ENCODE measurements around the gene SND1. TPM values are rescaled to one million over a fixed set of nuclear protein-coding genes. Genes with fewer than 3 reads are reported as not detected.

SND1 gene
- total RNA-seq, 3 donors from 2014 or later = 83.5 to 131 (median 120) TPM

GRCh38 chr7:127781081-127781480 is 129.1 kb downstream of the SND1 start:
- Histone ChIP-seq H3K27ac (no peak overlapping the region), H3K4me3 (no peak overlapping the region), H3K36me3 (no peaks in the 10 kb centered on the region), H3K27me3 (no peaks in the 10 kb centered on the region), H3K4me1 (no peaks in the 10 kb centered on the region), H3K9me3 (no peaks in the 10 kb centered on the region)
- intact Hi-C loops (cut with DNase I; ENCODE audit: low total_unique reads) = no loop called here
- TF ChIP-seq, protein P1, sequence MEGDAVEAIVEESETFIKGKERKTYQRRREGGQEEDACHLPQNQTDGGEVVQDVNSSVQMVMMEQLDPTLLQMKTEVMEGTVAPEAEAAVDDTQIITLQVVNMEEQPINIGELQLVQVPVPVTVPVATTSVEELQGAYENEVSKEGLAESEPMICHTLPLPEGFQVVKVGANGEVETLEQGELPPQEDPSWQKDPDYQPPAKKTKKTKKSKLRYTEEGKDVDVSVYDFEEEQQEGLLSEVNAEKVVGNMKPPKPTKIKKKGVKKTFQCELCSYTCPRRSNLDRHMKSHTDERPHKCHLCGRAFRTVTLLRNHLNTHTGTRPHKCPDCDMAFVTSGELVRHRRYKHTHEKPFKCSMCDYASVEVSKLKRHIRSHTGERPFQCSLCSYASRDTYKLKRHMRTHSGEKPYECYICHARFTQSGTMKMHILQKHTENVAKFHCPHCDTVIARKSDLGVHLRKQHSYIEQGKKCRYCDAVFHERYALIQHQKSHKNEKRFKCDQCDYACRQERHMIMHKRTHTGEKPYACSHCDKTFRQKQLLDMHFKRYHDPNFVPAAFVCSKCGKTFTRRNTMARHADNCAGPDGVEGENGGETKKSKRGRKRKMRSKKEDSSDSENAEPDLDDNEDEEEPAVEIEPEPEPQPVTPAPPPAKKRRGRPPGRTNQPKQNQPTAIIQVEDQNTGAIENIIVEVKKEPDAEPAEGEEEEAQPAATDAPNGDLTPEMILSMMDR (IDR thresholded peaks at IDR 0.05) = no peak
- no peak for DNase-seq (ENCODE audit: low spot score in 2 of 2)

DNA sequence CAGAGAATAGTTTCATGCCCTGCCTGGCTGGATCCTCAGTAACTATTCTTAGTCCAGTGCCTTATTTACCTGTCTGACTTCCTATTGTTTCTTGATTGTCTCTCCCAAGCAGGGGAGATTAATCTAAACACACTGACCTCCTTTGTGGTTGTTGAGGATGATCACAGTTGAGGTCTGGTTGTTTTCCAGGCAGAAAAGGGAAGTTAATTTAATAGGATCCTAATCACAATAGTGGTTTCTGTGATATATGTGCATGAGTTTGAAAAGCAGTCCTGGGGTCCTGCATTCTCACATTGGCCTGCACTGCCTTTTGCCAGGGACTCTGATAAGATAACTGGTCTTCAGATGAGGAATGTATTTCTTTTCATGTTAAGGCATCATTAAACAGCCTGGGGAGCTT is 130.1 kb downstream of the SND1 start:
- TF ChIP-seq, protein P1 (IDR thresholded peaks at IDR 0.05) = no peak
- TF ChIP-seq POLR2AphosphoS5 (IDR thresholded peaks at IDR 0.05) (no peak), POLR2A (IDR thresholded peaks at IDR 0.05) (no peak)
- intact Hi-C loops (cut with DNase I; ENCODE audit: low total_unique reads) = no loop called here
- no peak overlapping the region for H3K27ac ChIP-seq
- H3K36me3 ChIP-seq = no peaks in the 10 kb centered on the region
- no peaks in the 10 kb centered on the region for H3K27me3 ChIP-seq
- DNase-seq (ENCODE audit: low spot score in 2 of 2) = no peak
- no peak overlapping the region for H3K4me3 ChIP-seq
- H3K4me1 ChIP-seq = no peaks in the 10 kb centered on the region
- H3K9me3 ChIP-seq = no peaks in the 10 kb centered on the region

GRCh38 chr7:127782654-127783559 is 130.9 kb downstream of the SND1 start:
- H3K4me1 ChIP-seq = no peaks in the 10 kb centered on the region
- H3K27me3 ChIP-seq = no peaks in the 10 kb centered on the region
- no peak overlapping the region for H3K27ac ChIP-seq
- no peak overlapping the region for H3K4me3 ChIP-seq
- intact Hi-C loops (cut with DNase I; ENCODE audit: low total_unique reads) = no loop called here
- no peak for DNase-seq (ENCODE audit: low spot score in 2 of 2)
- TF ChIP-seq POLR2AphosphoS5 (IDR thresholded peaks at IDR 0.05) (no peak), POLR2A (IDR thresholded peaks at IDR 0.05) (no peak)
- TF ChIP-seq, protein P1 (IDR thresholded peaks at IDR 0.05) = no peak
- H3K36me3 ChIP-seq = no peaks in the 10 kb centered on the region
- no peaks in the 10 kb centered on the region for H3K9me3 ChIP-seq

GRCh38 chr7:127786184-127786583 is 134.2 kb downstream of the SND1 start:
- no peak for TF ChIP-seq POLR2A (IDR thresholded peaks at IDR 0.05)
- TF ChIP-seq, protein P1 (IDR thresholded peaks at IDR 0.05) = no peak
- TF ChIP-seq POLR2AphosphoS5 (IDR thresholded peaks at IDR 0.05) = no peak
- H3K27ac ChIP-seq = no peak overlapping the region
- no peak overlapping the region for H3K4me3 ChIP-seq
- DNase-seq (ENCODE audit: low spot score in 2 of 2) = no peak
- no peaks in the 10 kb centered on the region for H3K36me3 ChIP-seq
- H3K4me1 ChIP-seq = no peaks in the 10 kb centered on the region
- H3K27me3 ChIP-seq = no peaks in the 10 kb centered on the region
- intact Hi-C loops (cut with DNase I; ENCODE audit: low total_unique reads) = no loop called here
- H3K9me3 ChIP-seq = no peaks in the 10 kb centered on the region

DNA sequence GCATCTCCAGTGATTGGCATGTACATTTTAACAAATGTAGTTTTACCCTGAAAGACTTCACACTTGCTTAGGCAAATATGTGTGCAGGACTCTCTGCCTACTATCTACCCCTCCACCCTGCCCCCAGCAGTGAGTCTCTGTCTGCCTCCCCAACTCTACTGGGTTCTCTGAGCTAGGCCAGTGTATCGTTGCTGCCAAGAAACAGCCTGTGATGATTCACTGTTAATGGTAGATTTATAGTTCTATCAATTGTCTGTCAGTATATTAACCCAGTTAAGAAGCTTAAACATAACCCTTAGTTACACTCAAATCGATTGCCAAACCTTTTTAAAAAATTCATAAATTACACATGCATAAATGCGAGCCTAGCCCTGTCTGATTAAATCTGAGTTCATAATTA is 137.0 kb downstream of the SND1 start:
- no peaks in the 10 kb centered on the region for H3K36me3 ChIP-seq
- DNase-seq (ENCODE audit: low spot score in 2 of 2) = no peak
- H3K4me3 ChIP-seq = no peak overlapping the region

More for the DNA sequence above, 137.0 kb downstream of the SND1 start:
- no peaks in the 10 kb centered on the region for H3K4me1 ChIP-seq
- H3K9me3 ChIP-seq = no peaks in the 10 kb centered on the region
- intact Hi-C loops (cut with DNase I; ENCODE audit: low total_unique reads) = no loop called here
- no peak overlapping the region for H3K27ac ChIP-seq
- no peaks in the 10 kb centered on the region for H3K27me3 ChIP-seq
- TF ChIP-seq POLR2A (IDR thresholded peaks at IDR 0.05) (no peak), POLR2AphosphoS5 (IDR thresholded peaks at IDR 0.05) (no peak)
- TF ChIP-seq, protein P1 (IDR thresholded peaks at IDR 0.05) = no peak

Measured in breast epithelium (tissue), 4 donors.